Large intestine (tissue), 3 donors: ENCODE results near the gene ARFGEF3. TPM values are rescaled to one million over a fixed set of nuclear protein-coding genes. Genes with fewer than 3 reads are reported as not detected.

Experiments
- DNase-seq, 2 donors: peaks; one replicate each; pipeline versions ENCODE4 v3.0.0 to v3.0.0-alpha.2; 2013
- H3K27ac ChIP-seq: one replicate; pipeline ENCODE4 v1.5.1; 2013; ENCODE audit warnings: low read length
- H3K27me3 ChIP-seq: 2 replicates; pipeline ENCODE4 v1.6.1; 2013; ENCODE audit warnings: low read length; ENCODE audit not compliant: control insufficient read depth, insufficient read depth
- H3K36me3 ChIP-seq: 2 replicates; pipeline ENCODE4 v1.6.1; 2013; ENCODE audit warnings: low read length; ENCODE audit not compliant: control insufficient read depth, insufficient read depth
- H3K4me1 ChIP-seq: one replicate; pipeline ENCODE4 v1.6.1; 2013; ENCODE audit warnings: low read length; ENCODE audit not compliant: control insufficient read depth, insufficient read depth
- H3K4me3 ChIP-seq: one replicate; pipeline ENCODE4 v1.5.1; 2013; ENCODE audit warnings: low read length
- H3K9me3 ChIP-seq: one replicate; pipeline ENCODE4 v1.6.1; 2013; ENCODE audit warnings: mild to moderate bottlenecking, low read depth, low read length, moderate library complexity; ENCODE audit not compliant: control insufficient read depth
- WGBS: methylation state at CpG from one replicate; pipeline ENCODE4 v1.1.5; 2013; ENCODE audit warnings: low lambda C conversion rate; ENCODE audit not compliant: insufficient coverage; 5-methylcytosine and 5-hydroxymethylcytosine counted together
- polyA plus RNA-seq: library from polyadenylated mRNA; unstranded; fragments of 120-200 nt; gene quantifications from one replicate; pipeline ENCODE4 v1.2.1, GENCODE V29; 2013

ARFGEF3 gene
- polyA plus RNA-seq, 1 donor, result 7.3 TPM

GRCh38 chr6:138328210-138328609, 166.5 kb downstream of the ARFGEF3 start:
- H3K4me1 ChIP-seq, result no peaks in the 10 kb centered on the region
- no peak for DNase-seq
- no peaks in the 10 kb centered on the region for H3K9me3 ChIP-seq
- no peak overlapping the region for H3K4me3 ChIP-seq
- H3K27ac ChIP-seq, result no peak overlapping the region
- no peaks in the 10 kb centered on the region for H3K27me3 ChIP-seq
- no peaks in the 10 kb centered on the region for H3K36me3 ChIP-seq
- WGBS, result no CpG with 5 or more reads among the region's 3 CpGs

- Histone ChIP-seq H3K27me3 (no peaks in the 10 kb centered on the region), H3K9me3 (no peaks in the 10 kb centered on the region), H3K4me1 (no peaks in the 10 kb centered on the region), H3K4me3 (no peak overlapping the region), H3K27ac (no peak overlapping the region), H3K36me3 (no peaks in the 10 kb centered on the region)
- 100% methylated on average over 1 of the region's 1 CpG for WGBS
- DNase-seq, result no peak
These were observed 169.0 kb downstream of the ARFGEF3 start for GRCh38 chr6:138330763-138331162.

- no peaks in the 10 kb centered on the region for H3K4me1 ChIP-seq
- DNase-seq, result no peak
- no CpG with 5 or more reads among the region's 1 CpG for WGBS
- H3K4me3 ChIP-seq, result no peak overlapping the region
- H3K27me3 ChIP-seq, result no peaks in the 10 kb centered on the region
- H3K36me3 ChIP-seq, result peaks cover 3% of the 10 kb centered on the region
- H3K9me3 ChIP-seq, result no peaks in the 10 kb centered on the region
- H3K27ac ChIP-seq, result no peak overlapping the region
These were observed 169.7 kb downstream of the ARFGEF3 start for GRCh38 chr6:138331444-138331843.

- no CpG with 5 or more reads among the region's 2 CpGs for WGBS
- H3K36me3 ChIP-seq, result peaks cover 3% of the 10 kb centered on the region
- H3K4me3 ChIP-seq, result no peak overlapping the region
- no peaks in the 10 kb centered on the region for H3K4me1 ChIP-seq
- DNase-seq, result no peak
- H3K27me3 ChIP-seq, result no peaks in the 10 kb centered on the region
- no peaks in the 10 kb centered on the region for H3K9me3 ChIP-seq
- no peak overlapping the region for H3K27ac ChIP-seq
These were observed 170.2 kb downstream of the ARFGEF3 start for GRCh38 chr6:138331984-138332383.

- no peak for DNase-seq
- peaks cover 3% of the 10 kb centered on the region for H3K36me3 ChIP-seq
- H3K27me3 ChIP-seq, result no peaks in the 10 kb centered on the region
- H3K9me3 ChIP-seq, result no peaks in the 10 kb centered on the region
- H3K4me3 ChIP-seq, result no peak overlapping the region
- WGBS, result 100% methylated on average over 1 of the region's 14 CpGs
- no peaks in the 10 kb centered on the region for H3K4me1 ChIP-seq
- no peak overlapping the region for H3K27ac ChIP-seq
These were observed 172.3 kb downstream of the ARFGEF3 start for GRCh38 chr6:138334000-138334399.

- no CpG with 5 or more reads among the region's 14 CpGs for WGBS
- Histone ChIP-seq H3K4me3 (no peak overlapping the region), H3K27ac (no peak overlapping the region), H3K9me3 (no peaks in the 10 kb centered on the region), H3K27me3 (no peaks in the 10 kb centered on the region), H3K36me3 (peaks cover 3% of the 10 kb centered on the region), H3K4me1 (no peaks in the 10 kb centered on the region)
- no peak for DNase-seq
These were observed 173.2 kb downstream of the ARFGEF3 start for GRCh38 chr6:138334963-138335362.

GRCh38 chr6:138336221-138336620, 174.5 kb downstream of the ARFGEF3 start:
- Histone ChIP-seq H3K27me3 (no peaks in the 10 kb centered on the region), H3K4me1 (no peaks in the 10 kb centered on the region), H3K36me3 (peaks cover 3% of the 10 kb centered on the region), H3K4me3 (no peak overlapping the region), H3K9me3 (no peaks in the 10 kb centered on the region), H3K27ac (no peak overlapping the region)
- WGBS, result no CpG with 5 or more reads among the region's 8 CpGs
- DNase-seq, result no peak

GRCh38 chr6:138337076-138337475, 175.3 kb downstream of the ARFGEF3 start:
- Histone ChIP-seq H3K36me3 (peaks cover 3% of the 10 kb centered on the region), H3K27ac (no peak overlapping the region), H3K4me3 (no peak overlapping the region), H3K27me3 (no peaks in the 10 kb centered on the region), H3K4me1 (no peaks in the 10 kb centered on the region), H3K9me3 (no peaks in the 10 kb centered on the region)
- DNase-seq, result no peak
- 100% methylated on average over 2 of the region's 4 CpGs for WGBS

GRCh38 chr6:138339024-138339423, 177.3 kb downstream of the ARFGEF3 start:
- DNase-seq, result no peak
- Histone ChIP-seq H3K27ac (no peak overlapping the region), H3K4me1 (no peaks in the 10 kb centered on the region), H3K36me3 (peaks cover 3% of the 10 kb centered on the region), H3K27me3 (no peaks in the 10 kb centered on the region), H3K4me3 (no peak overlapping the region), H3K9me3 (no peaks in the 10 kb centered on the region)
- no CpG with 5 or more reads among the region's 1 CpG for WGBS

- no peak for DNase-seq
These were observed 179.4 kb downstream of the ARFGEF3 start for GRCh38 chr6:138341176-138341575.

GRCh38 chr6:138343112-138343511, 181.4 kb downstream of the ARFGEF3 start:
- Histone ChIP-seq H3K27ac (no peak overlapping the region), H3K4me3 (no peak overlapping the region), H3K9me3 (no peaks in the 10 kb centered on the region), H3K4me1 (no peaks in the 10 kb centered on the region), H3K36me3 (no peaks in the 10 kb centered on the region), H3K27me3 (no peaks in the 10 kb centered on the region)
- no peak for DNase-seq

More at GRCh38 chr6:138341176-138341575, 179.4 kb downstream of the ARFGEF3 start:
- H3K36me3 ChIP-seq, result peaks cover 2% of the 10 kb centered on the region
- H3K9me3 ChIP-seq, result no peaks in the 10 kb centered on the region
- no peak overlapping the region for H3K4me3 ChIP-seq
- H3K4me1 ChIP-seq, result no peaks in the 10 kb centered on the region
- H3K27me3 ChIP-seq, result no peaks in the 10 kb centered on the region
- no peak overlapping the region for H3K27ac ChIP-seq
- no CpG with 5 or more reads among the region's 1 CpG for WGBS
